ENCODE measurements around the gene ANO7. TPM values are rescaled to one million over a fixed set of nuclear protein-coding genes. Genes with fewer than 3 reads are reported as not detected.

The ANO7 gene
- total RNA-seq, 4 donors from 2014 or later, result 0.10 to 0.62 (median 0.24) TPM

DNA sequence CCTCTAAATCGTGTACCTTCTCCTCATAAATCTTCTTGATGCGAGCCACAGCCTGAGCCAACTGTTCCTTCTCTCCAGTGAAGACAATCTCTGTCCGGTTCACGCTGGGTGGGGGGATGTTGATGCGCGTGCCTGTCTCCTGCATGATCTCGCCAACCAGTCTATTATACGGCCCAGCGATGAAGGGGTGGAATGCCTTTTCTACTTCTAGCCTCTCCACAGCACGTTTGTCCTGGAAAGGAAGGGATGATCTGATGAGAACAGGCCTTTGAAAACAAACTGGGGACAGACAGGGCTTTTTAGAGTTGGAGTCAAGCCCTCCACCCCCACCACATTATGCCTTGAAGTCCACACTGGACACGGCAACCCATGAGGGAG lies 67.7 kb downstream of the ANO7 start:
- intact Hi-C loops (cut with DNase I; ENCODE audit: low total_unique reads), result no loop called here
- no peak for ATAC-seq
- H3K27ac ChIP-seq, result no peak overlapping the region
- H3K27me3 ChIP-seq, result no peaks in the 10 kb centered on the region
- no peaks in the 10 kb centered on the region for H3K4me1 ChIP-seq
- H3K4me3 ChIP-seq, result no peak overlapping the region
- peaks cover 2 to 89% of the 10 kb centered on the region in 2 donors for H3K36me3 ChIP-seq
- DNase-seq, result no peak
- in situ Hi-C loops (cut with MboI; ENCODE audit: low sequenced_read_pairs in 4 of 4), result no loop called here
- H3K9me3 ChIP-seq, result no peaks in the 10 kb centered on the region
- TF ChIP-seq, protein P1, sequence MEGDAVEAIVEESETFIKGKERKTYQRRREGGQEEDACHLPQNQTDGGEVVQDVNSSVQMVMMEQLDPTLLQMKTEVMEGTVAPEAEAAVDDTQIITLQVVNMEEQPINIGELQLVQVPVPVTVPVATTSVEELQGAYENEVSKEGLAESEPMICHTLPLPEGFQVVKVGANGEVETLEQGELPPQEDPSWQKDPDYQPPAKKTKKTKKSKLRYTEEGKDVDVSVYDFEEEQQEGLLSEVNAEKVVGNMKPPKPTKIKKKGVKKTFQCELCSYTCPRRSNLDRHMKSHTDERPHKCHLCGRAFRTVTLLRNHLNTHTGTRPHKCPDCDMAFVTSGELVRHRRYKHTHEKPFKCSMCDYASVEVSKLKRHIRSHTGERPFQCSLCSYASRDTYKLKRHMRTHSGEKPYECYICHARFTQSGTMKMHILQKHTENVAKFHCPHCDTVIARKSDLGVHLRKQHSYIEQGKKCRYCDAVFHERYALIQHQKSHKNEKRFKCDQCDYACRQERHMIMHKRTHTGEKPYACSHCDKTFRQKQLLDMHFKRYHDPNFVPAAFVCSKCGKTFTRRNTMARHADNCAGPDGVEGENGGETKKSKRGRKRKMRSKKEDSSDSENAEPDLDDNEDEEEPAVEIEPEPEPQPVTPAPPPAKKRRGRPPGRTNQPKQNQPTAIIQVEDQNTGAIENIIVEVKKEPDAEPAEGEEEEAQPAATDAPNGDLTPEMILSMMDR (IDR thresholded peaks at IDR 0.05 in 4 of 5, conservative IDR thresholded peaks at IDR 0.05 in 1 of 5), result no peak
- TF ChIP-seq POLR2A (IDR thresholded peaks at IDR 0.05), result no peak

DNA sequence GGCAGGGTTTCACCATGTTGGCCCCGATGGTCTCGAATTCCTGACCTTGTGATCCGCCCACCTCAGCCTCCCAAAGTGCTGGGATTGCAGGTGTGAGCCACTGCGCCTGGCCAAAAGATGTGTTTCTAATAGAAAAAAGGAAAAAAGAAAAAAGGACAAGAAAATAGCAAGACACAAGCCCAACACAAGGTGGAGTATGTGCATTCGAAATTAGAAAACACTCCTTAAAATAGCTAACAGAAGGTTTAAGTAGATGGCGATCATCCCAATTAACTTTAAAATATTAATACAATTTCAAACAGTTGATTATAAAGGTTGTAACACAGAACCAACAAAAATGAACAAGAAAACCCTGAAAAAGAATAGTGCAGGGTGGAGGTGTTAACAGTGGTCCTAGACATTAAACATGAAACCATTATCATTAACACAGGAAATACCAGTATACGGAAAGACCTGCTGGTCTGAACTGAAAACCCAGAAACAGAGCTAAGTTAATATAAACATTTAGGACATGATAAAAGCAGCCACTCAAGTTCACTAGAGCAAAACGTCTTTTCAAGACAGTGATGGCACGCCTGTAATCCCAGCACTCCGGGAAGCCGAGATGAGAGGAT lies 69.0 kb downstream of the ANO7 start:
- Histone ChIP-seq H3K27me3 (no peaks in the 10 kb centered on the region), H3K4me3 (no peak overlapping the region), H3K27ac (no peak overlapping the region), H3K4me1 (no peaks in the 10 kb centered on the region), H3K9me3 (no peaks in the 10 kb centered on the region), H3K36me3 (peaks cover 2 to 87% of the 10 kb centered on the region in 2 donors)
- ATAC-seq (no peak), DNase-seq (no peak)
- in situ Hi-C loops (cut with MboI; ENCODE audit: low sequenced_read_pairs in 4 of 4) (no loop called here), intact Hi-C loops (cut with DNase I; ENCODE audit: low total_unique reads) (no loop called here)
- TF ChIP-seq POLR2A (IDR thresholded peaks at IDR 0.05), result no peak
- TF ChIP-seq, protein P1 (IDR thresholded peaks at IDR 0.05 in 4 of 5, conservative IDR thresholded peaks at IDR 0.05 in 1 of 5), result no peak

DNA sequence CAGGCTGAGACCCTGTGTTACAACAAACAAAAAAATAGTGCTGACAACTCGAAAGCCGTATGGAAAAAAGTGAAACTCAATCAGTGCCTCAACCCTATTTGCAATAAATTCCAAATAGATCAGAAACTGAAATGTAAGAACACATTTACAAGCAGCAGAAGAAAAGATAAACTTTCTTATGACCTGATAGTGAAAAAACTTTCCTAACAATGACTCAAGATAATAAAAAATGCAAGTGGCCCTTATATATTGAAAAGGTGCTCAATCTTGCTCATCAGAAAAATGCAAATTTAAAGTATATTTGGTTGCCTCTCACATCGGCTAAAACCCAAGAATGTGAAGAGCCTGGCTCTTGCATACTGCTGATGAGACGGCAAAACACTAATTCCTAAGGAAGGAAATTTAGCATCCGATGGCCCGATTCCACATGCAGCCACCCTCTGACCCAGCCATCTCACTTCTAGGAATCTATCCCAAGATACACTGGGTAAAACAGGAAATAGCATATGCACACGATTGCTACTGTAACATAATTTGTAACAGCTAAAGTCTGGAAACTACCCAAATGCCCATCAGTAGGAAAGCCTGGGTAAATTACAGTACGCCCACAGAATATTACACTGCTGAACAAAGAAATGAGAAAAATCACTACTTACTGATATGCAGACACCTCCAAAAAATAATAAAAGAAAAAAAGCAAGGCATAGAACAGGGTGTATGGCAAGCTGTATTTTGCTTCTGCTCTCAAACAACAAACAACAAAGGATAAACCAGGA lies 70.2 kb downstream of the ANO7 start:
- intact Hi-C loops (cut with DNase I; ENCODE audit: low total_unique reads) (no loop called here), in situ Hi-C loops (cut with MboI; ENCODE audit: low sequenced_read_pairs in 4 of 4) (no loop called here)
- TF ChIP-seq POLR2A (IDR thresholded peaks at IDR 0.05), result no peak
- TF ChIP-seq, protein P1 (IDR thresholded peaks at IDR 0.05 in 4 of 5, conservative IDR thresholded peaks at IDR 0.05 in 1 of 5), result no peak
- Histone ChIP-seq H3K27ac (no peak overlapping the region), H3K9me3 (no peaks in the 10 kb centered on the region), H3K4me3 (no peak overlapping the region), H3K36me3 (peaks cover 0 to 87% of the 10 kb centered on the region in 2 donors), H3K4me1 (no peaks in the 10 kb centered on the region), H3K27me3 (no peaks in the 10 kb centered on the region)
- no peak for DNase-seq
- ATAC-seq, result no peak

DNA sequence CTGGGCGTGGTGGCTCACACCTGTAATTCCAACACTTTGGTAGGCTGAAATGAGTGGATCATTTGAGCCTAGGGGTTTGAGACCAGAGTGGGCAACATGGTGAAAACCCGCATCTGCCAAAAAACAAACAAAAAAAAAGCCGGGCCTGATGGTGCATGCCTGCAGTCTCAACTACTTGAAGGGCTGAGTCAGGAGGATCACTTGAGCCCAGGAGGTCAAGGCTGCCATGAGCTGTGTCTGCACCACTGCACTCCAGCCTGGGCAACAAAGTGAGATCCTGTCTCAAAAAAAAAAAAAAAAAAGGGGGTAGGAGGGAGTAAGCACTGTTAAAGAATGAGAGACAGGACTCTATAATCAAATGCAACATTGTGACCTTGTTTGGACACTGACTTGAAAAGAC lies 72.4 kb downstream of the ANO7 start:
- no peaks in the 10 kb centered on the region for H3K9me3 ChIP-seq
- in situ Hi-C loops (cut with MboI; ENCODE audit: low sequenced_read_pairs in 4 of 4), result no loop called here
- DNase-seq (no peak), ATAC-seq (no peak)
- H3K36me3 ChIP-seq, result peaks cover 0 to 80% of the 10 kb centered on the region in 2 donors
- intact Hi-C loops (cut with DNase I; ENCODE audit: low total_unique reads), result no loop called here
- H3K27ac ChIP-seq, result no peak overlapping the region
- no peaks in the 10 kb centered on the region for H3K4me1 ChIP-seq
- TF ChIP-seq, protein P1 (IDR thresholded peaks at IDR 0.05 in 4 of 5, conservative IDR thresholded peaks at IDR 0.05 in 1 of 5), result no peak
- no peak for TF ChIP-seq POLR2A (IDR thresholded peaks at IDR 0.05)
- H3K27me3 ChIP-seq, result no peaks in the 10 kb centered on the region
- H3K4me3 ChIP-seq, result no peak overlapping the region

Measured in gastrocnemius medialis (tissue), 4 donors.